Testis (tissue), 3 donors: ENCODE data around the gene TMEM97. TPM values are rescaled to one million over a fixed set of nuclear protein-coding genes. Genes with fewer than 3 reads are reported as not detected.
A peak's percentile ranks its signal among the peaks of the same experiment; 100 is the strongest.

Experiments
- DNase-seq: peaks from one replicate; pipeline ENCODE4 v3.0.0-alpha.2; 2019
- H3K27ac ChIP-seq, 2 donors: fragments of 200-600 bp; sonication (generic); one replicate each; pipeline ENCODE4 v1.5.1; 2019
- H3K27me3 ChIP-seq: fragments of 200-600 bp; sonication (generic); one replicate; pipeline ENCODE4 v1.5.1; 2019
- H3K36me3 ChIP-seq: fragments of 200-600 bp; sonication (generic); one replicate; pipeline ENCODE4 v1.5.1; 2017; ENCODE audit warnings: low read depth; ENCODE audit errors: missing control alignments
- H3K4me1 ChIP-seq: fragments of 200-600 bp; sonication (generic); one replicate; pipeline ENCODE4 v1.5.1; 2019
- H3K4me3 ChIP-seq, 2 donors: fragments of 200-600 bp; sonication (generic); one replicate each; pipeline ENCODE4 v1.5.1; 2017 to 2019
- H3K9me3 ChIP-seq: fragments of 200-600 bp; sonication (generic); one replicate; pipeline ENCODE4 v1.5.1; 2017
- POLR2A ChIP-seq: fragments of 450-650 bp; IDR thresholded peaks from one replicate; pipeline ENCODE4 v1.6.1; 2017; ENCODE audit warnings: antibody characterized with exemption, mild to moderate bottlenecking, moderate library complexity
- WGBS, 2 donors: methylation state at CpG; one replicate each; pipeline ENCODE4 v1.1.5; 2018; 5-methylcytosine and 5-hydroxymethylcytosine counted together
- intact Hi-C: fragments of 100-400 bp; cut with DNase I; formaldehyde crosslinking; loops from one replicate; pipeline ENCODE4 v1.15.1; 2023; ENCODE audit warnings: low total_unique reads
- polyA plus RNA-seq: library from polyadenylated mRNA; stranded (reverse); fragments of 350-450 nt; fragmentation: Illumina TruSeq; extraction: RNeasy Lipid Tissue Mini Kit (QIAGEN cat#74804); gene quantifications from one replicate; pipeline ENCODE4 v1.2.3, GENCODE V29; 2014; ENCODE audit warnings: low read depth, low replicate concordance; ENCODE audit not compliant: insufficient read depth
- total RNA-seq, 2 donors: library from RNA; depleted of rRNA; stranded (reverse); fragments of >200 nt; gene quantifications; one replicate each; pipeline ENCODE4 v1.2.3, GENCODE V29; 2016
- TF ChIP-seq, protein P1 (sequence below), 3 experiments: fragments of 450-650 bp in 2 of 3; fragments of 200-600 bp in 1 of 3; sonication (generic) in 1 of 3; IDR thresholded peaks; one replicate each; pipeline ENCODE4 v1.5.1; 2016 to 2019; ENCODE audit warnings: antibody characterized with exemption in 3 of 3, mild to moderate bottlenecking in 2 of 3, moderate library complexity in 1 of 3

Gene TMEM97
- total and polyA plus RNA-seq, 3 donors from 2014 or later, result 108 to 139 (median 118) TPM

DNA sequence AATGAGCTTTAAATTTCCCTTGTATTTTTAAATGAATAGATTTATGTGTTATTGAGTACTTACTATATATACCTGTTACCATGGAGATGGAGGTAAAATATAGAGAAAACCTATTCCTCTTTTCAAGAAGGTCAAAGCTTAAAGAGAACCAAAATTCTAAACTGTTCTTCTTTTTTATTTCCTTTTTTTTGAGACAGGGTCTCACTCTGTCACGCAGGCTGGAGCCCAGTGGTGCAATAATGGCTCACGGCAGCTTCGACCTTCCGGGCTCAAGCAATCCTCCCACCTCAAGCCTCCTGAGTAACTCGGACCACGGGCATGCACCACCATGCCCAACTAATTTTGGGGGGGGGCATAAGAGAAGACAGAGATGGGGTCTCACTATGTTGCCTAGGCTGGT, 25.0 kb upstream of the TMEM97 start:
- no peak for TF ChIP-seq POLR2A
- TF ChIP-seq, protein P1, sequence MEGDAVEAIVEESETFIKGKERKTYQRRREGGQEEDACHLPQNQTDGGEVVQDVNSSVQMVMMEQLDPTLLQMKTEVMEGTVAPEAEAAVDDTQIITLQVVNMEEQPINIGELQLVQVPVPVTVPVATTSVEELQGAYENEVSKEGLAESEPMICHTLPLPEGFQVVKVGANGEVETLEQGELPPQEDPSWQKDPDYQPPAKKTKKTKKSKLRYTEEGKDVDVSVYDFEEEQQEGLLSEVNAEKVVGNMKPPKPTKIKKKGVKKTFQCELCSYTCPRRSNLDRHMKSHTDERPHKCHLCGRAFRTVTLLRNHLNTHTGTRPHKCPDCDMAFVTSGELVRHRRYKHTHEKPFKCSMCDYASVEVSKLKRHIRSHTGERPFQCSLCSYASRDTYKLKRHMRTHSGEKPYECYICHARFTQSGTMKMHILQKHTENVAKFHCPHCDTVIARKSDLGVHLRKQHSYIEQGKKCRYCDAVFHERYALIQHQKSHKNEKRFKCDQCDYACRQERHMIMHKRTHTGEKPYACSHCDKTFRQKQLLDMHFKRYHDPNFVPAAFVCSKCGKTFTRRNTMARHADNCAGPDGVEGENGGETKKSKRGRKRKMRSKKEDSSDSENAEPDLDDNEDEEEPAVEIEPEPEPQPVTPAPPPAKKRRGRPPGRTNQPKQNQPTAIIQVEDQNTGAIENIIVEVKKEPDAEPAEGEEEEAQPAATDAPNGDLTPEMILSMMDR (IDR thresholded peaks at IDR 0.05), result no peak

DNA sequence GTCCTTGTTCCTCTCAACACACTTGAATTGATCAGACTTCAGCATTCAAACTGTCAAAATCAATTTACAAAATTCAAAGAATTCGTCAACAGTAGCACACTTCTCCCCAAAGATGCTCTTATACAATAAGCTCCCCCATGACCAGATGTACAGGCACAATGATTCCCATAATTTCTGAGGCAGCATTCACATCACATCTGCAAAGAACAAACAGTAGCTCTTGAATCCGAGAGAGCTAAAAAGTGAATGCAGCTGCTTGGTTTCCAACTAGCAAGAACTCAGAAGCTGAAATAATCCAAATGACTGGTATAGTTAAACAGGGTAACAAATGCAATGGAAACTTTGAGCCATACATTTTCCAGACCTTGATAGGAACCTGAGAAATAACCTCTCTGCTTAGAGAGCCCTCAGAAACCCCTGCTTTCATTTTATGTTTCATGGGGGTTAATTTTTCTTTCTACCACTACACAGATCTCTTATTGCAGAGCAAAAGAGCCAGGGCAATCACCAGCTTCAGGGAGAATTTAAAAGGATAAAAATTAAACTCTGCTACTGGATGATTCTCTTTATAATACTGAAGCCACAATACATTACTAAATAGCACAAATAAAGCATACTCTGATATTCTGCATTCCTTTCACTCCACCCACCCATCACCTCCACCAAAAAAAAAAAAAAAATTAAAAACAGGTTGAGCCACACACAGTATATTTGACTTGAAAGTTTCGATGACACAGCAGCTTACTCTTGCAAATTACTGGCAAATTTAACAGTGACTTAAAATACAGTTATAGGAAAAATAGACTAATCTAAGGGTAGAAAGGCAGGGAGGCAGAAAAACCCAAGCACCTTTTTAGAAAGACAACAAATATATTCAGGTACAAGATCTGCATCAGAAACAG, 23.1 kb upstream of the TMEM97 start:
- Histone ChIP-seq H3K4me1 (peaks cover 13% of the 10 kb centered on the region), H3K27ac (no peak overlapping the region), H3K27me3 (no peaks in the 10 kb centered on the region), H3K36me3 (no peaks in the 10 kb centered on the region), H3K4me3 (no peak overlapping the region), H3K9me3 (no peaks in the 10 kb centered on the region)
- no peak for DNase-seq
- TF ChIP-seq POLR2A, result no peak
- TF ChIP-seq, protein P1 (IDR thresholded peaks at IDR 0.05), result no peak
- WGBS, 2 donors, result 65 to 68% methylated on average over 3 of the region's 3 CpGs
- intact Hi-C loops, result no loop called here

More for the DNA sequence above, 25.0 kb upstream of the TMEM97 start:
- DNase-seq, result no peak
- intact Hi-C loops, result no loop called here
- Histone ChIP-seq H3K36me3 (no peaks in the 10 kb centered on the region), H3K4me3 (no peak overlapping the region), H3K9me3 (no peaks in the 10 kb centered on the region), H3K27me3 (no peaks in the 10 kb centered on the region), H3K4me1 (peaks cover 19% of the 10 kb centered on the region), H3K27ac (no peak overlapping the region)
- WGBS, 2 donors, result 73 to 94% methylated on average over 6 of the region's 6 CpGs

DNA sequence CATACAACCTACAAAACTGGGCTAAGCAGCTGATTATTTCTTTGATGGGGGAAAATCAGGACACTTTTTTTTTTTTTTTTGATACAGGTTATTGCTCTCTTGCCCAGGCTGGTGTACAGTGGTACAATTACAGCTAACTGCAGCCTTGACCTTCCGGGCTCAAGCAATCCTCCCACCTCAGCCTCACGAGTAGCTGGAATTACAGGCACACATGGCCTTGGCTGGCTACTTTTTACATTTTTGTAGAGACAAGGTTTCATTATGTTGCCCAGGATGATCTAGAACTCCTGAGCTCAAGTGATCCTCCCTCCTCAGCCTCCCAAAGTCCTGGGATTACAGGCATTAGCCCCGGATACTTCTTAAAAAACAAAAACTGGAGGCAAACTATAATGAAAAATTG, 20.6 kb upstream of the TMEM97 start:
- Histone ChIP-seq H3K4me1 (peaks cover 10% of the 10 kb centered on the region), H3K27ac (peak overlapping the region in 1 of 2 donors; percentile 64), H3K4me3 (no peak overlapping the region), H3K27me3 (no peaks in the 10 kb centered on the region), H3K36me3 (no peaks in the 10 kb centered on the region), H3K9me3 (no peaks in the 10 kb centered on the region)
- TF ChIP-seq POLR2A, result no peak
- TF ChIP-seq, protein P1 (IDR thresholded peaks at IDR 0.05), result no peak
- intact Hi-C loops, result no loop called here
- 34 to 41% methylated on average over 3 of the region's 3 CpGs for WGBS, 2 donors
- DNase-seq, result peak; percentile 87

DNA sequence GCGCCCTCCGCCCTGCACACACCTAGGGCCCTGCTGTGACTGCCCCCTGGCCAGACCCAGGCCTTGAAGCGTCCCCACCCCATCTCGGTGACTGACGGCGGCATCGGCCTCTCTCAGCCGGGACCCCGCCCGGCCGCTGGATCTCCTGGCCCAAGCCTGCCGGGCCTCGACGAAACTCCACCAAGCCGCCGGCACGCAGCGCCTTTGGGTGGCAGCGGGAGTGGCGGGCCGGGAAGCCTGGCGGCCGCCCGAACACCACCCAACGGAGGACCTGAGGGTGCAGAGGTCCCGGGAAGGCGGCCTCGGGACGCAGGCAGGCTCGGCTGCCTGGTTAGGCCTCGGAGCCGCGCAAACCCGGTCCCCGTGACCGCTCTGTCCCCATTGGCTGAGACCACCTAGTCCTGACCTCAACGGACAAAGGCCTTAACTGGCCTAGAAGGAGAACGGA, 12.0 kb upstream of the TMEM97 start:
- DNase-seq, result peak; percentile 43
- no peaks in the 10 kb centered on the region for H3K9me3 ChIP-seq
- TF ChIP-seq, protein P1 (IDR thresholded peaks at IDR 0.05), result no peak
- TF ChIP-seq POLR2A, result no peak
- H3K4me1 ChIP-seq, result no peaks in the 10 kb centered on the region
- intact Hi-C loops, result no loop called here
- H3K27ac ChIP-seq, result peak overlapping the region in 1 of 2 donors; percentile 73
- 35 to 54% methylated on average over 15 to 38 of the region's 38 CpGs for WGBS, 2 donors
- peak overlapping the region; percentile 9 to 59 for H3K4me3 ChIP-seq
- H3K36me3 ChIP-seq, result no peaks in the 10 kb centered on the region
- no peaks in the 10 kb centered on the region for H3K27me3 ChIP-seq
